Tibial nerve (tissue), 4 donors: Measurements from ENCODE around the gene MCUB. TPM values are rescaled to one million over a fixed set of nuclear protein-coding genes. Genes with fewer than 3 reads are reported as not detected.

ENCODE experiments used
- DNase-seq, 2 donors: peaks; one replicate each; pipeline ENCODE4 v3.0.0-alpha.2; 2019; ENCODE audit warnings: low spot score in 2 of 2
- H3K27ac ChIP-seq, 4 donors: fragments of 200-600 bp; sonication (generic) in 3 of 4; one replicate each; pipeline ENCODE4 v1.5.1; 2017 to 2019; ENCODE audit warnings: mild to moderate bottlenecking in 1 of 4
- H3K27me3 ChIP-seq, 2 donors: fragments of 200-600 bp; sonication (generic) in 1 of 2; one replicate each; pipeline versions ENCODE4 v1.5.1 to v1.6.0; 2017 to 2019
- H3K36me3 ChIP-seq, 3 donors: fragments of 200-600 bp; sonication (generic); one replicate each; pipeline ENCODE4 v1.5.1; 2018 to 2019
- H3K4me1 ChIP-seq, 4 donors: fragments of 200-600 bp; sonication (generic) in 3 of 4; one replicate each; pipeline ENCODE4 v1.5.1; 2017 to 2019
- H3K4me3 ChIP-seq, 4 donors: fragments of 200-600 bp; sonication (generic) in 3 of 4; one replicate each; pipeline ENCODE4 v1.5.1; 2017 to 2019; ENCODE audit warnings: mild to moderate bottlenecking in 1 of 4, moderate library complexity in 1 of 4
- H3K9me3 ChIP-seq, 4 donors: fragments of 200-600 bp; sonication (generic) in 3 of 4; one replicate each; pipeline ENCODE4 v1.5.1; 2017 to 2019
- CTCF ChIP-seq, 5 experiments: fragments of 200-600 bp in 3 of 5; fragments of 450-650 bp in 2 of 5; sonication (generic) in 3 of 5; IDR thresholded peaks; one replicate each; pipeline ENCODE4 v1.5.1; 2016 to 2019; ENCODE audit warnings: antibody characterized with exemption in 5 of 5, mild to moderate bottlenecking in 3 of 5, moderate library complexity in 2 of 5
- EP300 ChIP-seq, 2 donors: sonication (generic); formaldehyde crosslinking; IDR thresholded peaks; one replicate each; pipeline ENCODE4 v1.6.1; 2017; ENCODE audit warnings: antibody characterized with exemption in 2 of 2, mild to moderate bottlenecking in 1 of 2
- POLR2A ChIP-seq, 2 donors: fragments of 450-650 bp; IDR thresholded peaks; one replicate each; pipeline ENCODE4 v1.6.1; 2017; ENCODE audit warnings: antibody characterized with exemption in 2 of 2, mild to moderate bottlenecking in 2 of 2, moderate library complexity in 2 of 2
- WGBS, 2 donors: methylation state at CpG; one replicate each; pipeline ENCODE4 v1.1.5; 2018; 5-methylcytosine and 5-hydroxymethylcytosine counted together
- total RNA-seq, 4 donors: library from RNA; depleted of rRNA; stranded (reverse); fragments of >200 nt; gene quantifications; one replicate each; pipeline ENCODE4 v1.1.0, GENCODE V29; 2016

Gene MCUB
- total RNA-seq, 4 donors from 2014 or later = 15.5 to 57.3 (median 24.4) TPM

GRCh38 chr4:109631532-109632108 is 71.6 kb downstream of the MCUB start:
- H3K4me1 ChIP-seq = peaks cover 0 to 11% (median 0%) of the 10 kb centered on the region in 4 donors
- no peaks in the 10 kb centered on the region for H3K9me3 ChIP-seq
- H3K4me3 ChIP-seq = no peak overlapping the region
- no peak overlapping the region for H3K27ac ChIP-seq
- DNase-seq = no peak
- 38 to 39% methylated on average over 5 of the region's 5 CpGs for WGBS, 2 donors
- TF ChIP-seq POLR2A (IDR thresholded peaks at IDR 0.05) = no peak
- no peaks in the 10 kb centered on the region for H3K27me3 ChIP-seq
- no peaks in the 10 kb centered on the region for H3K36me3 ChIP-seq

- DNase-seq = no peak
- Histone ChIP-seq H3K36me3 (peaks cover 0 to 6% (median 0%) of the 10 kb centered on the region in 3 donors), H3K27ac (no peak overlapping the region), H3K9me3 (peaks cover 0 to 19% (median 0%) of the 10 kb centered on the region in 4 donors), H3K4me1 (no peaks in the 10 kb centered on the region), H3K4me3 (no peak overlapping the region), H3K27me3 (no peaks in the 10 kb centered on the region)
- 88 to 89% methylated on average over 2 of the region's 2 CpGs for WGBS, 2 donors
- no peak for TF ChIP-seq EP300 (IDR thresholded peaks at IDR 0.05)
- no peak for TF ChIP-seq CTCF (IDR thresholded peaks at IDR 0.05)
- TF ChIP-seq POLR2A (IDR thresholded peaks at IDR 0.05) = no peak
Measured at GRCh38 chr4:109640644-109641043, 80.6 kb downstream of the MCUB start.

- Histone ChIP-seq H3K9me3 (no peaks in the 10 kb centered on the region), H3K27ac (no peak overlapping the region), H3K4me1 (no peaks in the 10 kb centered on the region), H3K36me3 (no peaks in the 10 kb centered on the region), H3K4me3 (no peak overlapping the region), H3K27me3 (no peaks in the 10 kb centered on the region)
- WGBS, 2 donors = 88 to 93% methylated on average over 7 of the region's 7 CpGs
- DNase-seq = no peak
- TF ChIP-seq POLR2A (IDR thresholded peaks at IDR 0.05) (no peak), CTCF (IDR thresholded peaks at IDR 0.05) (no peak), EP300 (IDR thresholded peaks at IDR 0.05) (no peak)
Measured at GRCh38 chr4:109645874-109646710, 86.0 kb downstream of the MCUB start.

GRCh38 chr4:109648266-109648996 is 88.4 kb downstream of the MCUB start:
- no peak for DNase-seq
- Histone ChIP-seq H3K27ac (no peak overlapping the region), H3K4me3 (no peak overlapping the region), H3K9me3 (peaks cover 0 to 13% (median 0%) of the 10 kb centered on the region in 4 donors), H3K36me3 (peaks cover 0 to 16% (median 0%) of the 10 kb centered on the region in 3 donors), H3K27me3 (no peaks in the 10 kb centered on the region), H3K4me1 (no peaks in the 10 kb centered on the region)
- WGBS, 2 donors = 45 to 68% methylated on average over 5 of the region's 5 CpGs
- no peak for TF ChIP-seq EP300 (IDR thresholded peaks at IDR 0.05)
- no peak for TF ChIP-seq CTCF (IDR thresholded peaks at IDR 0.05)
- TF ChIP-seq POLR2A (IDR thresholded peaks at IDR 0.05) = no peak

GRCh38 chr4:109648997-109649575 is 89.0 kb downstream of the MCUB start:
- H3K4me3 ChIP-seq = no peak overlapping the region
- H3K36me3 ChIP-seq = peaks cover 0 to 16% (median 0%) of the 10 kb centered on the region in 3 donors
- H3K27me3 ChIP-seq = no peaks in the 10 kb centered on the region
- peaks cover 0 to 13% (median 0%) of the 10 kb centered on the region in 4 donors for H3K9me3 ChIP-seq
- 86 to 92% methylated on average over 2 of the region's 2 CpGs for WGBS, 2 donors
- no peak for TF ChIP-seq POLR2A (IDR thresholded peaks at IDR 0.05)
- no peak for TF ChIP-seq CTCF (IDR thresholded peaks at IDR 0.05)
- TF ChIP-seq EP300 (IDR thresholded peaks at IDR 0.05) = no peak
- H3K27ac ChIP-seq = no peak overlapping the region
- no peaks in the 10 kb centered on the region for H3K4me1 ChIP-seq
- no peak for DNase-seq
